Measurements from ENCODE around the gene SLC29A4.
"Not testable (repeated sequence)": the region's sequence is repeated elsewhere in the genome, so short reads cannot be mapped to it uniquely, and the experiment has no call there.

Gene SLC29A4

GRCh38 chr7:5250787-5251186, 32.0 kb upstream of the SLC29A4 start:
- ATAC-seq = not testable (repeated sequence)

GRCh38 chr7:5253529-5253928, 29.2 kb upstream of the SLC29A4 start:
- not testable (repeated sequence) for ATAC-seq

- ATAC-seq = not testable (repeated sequence)
Observed at GRCh38 chr7:5254371-5254770, 28.4 kb upstream of the SLC29A4 start.

- TF ChIP-seq RARB (CRISPR knock-in tag; IDR thresholded peaks at IDR 0.05) (no peak), ARNTL (CRISPR knock-in tag; IDR thresholded peaks at IDR 0.05; ENCODE audit: borderline replicate concordance, low read depth) (no peak), POU6F1 (CRISPR knock-in tag; IDR thresholded peaks at IDR 0.05; ENCODE audit: borderline replicate concordance, low read depth) (no peak), TOX (CRISPR knock-in tag; IDR thresholded peaks at IDR 0.05; ENCODE audit: borderline replicate concordance) (no peak), ZNF70 (CRISPR knock-in tag; IDR thresholded peaks at IDR 0.05) (no peak), ZNF8 (CRISPR knock-in tag; IDR thresholded peaks at IDR 0.05) (no peak), SNAI2 (CRISPR knock-in tag; IDR thresholded peaks at IDR 0.05) (no peak)
- ATAC-seq = no peak
Observed at GRCh38 chr7:5255832-5256231, 26.9 kb upstream of the SLC29A4 start.

GRCh38 chr7:5260530-5261068, 22.1 kb upstream of the SLC29A4 start:
- not testable (repeated sequence) for ATAC-seq

- not testable (repeated sequence) for ATAC-seq
Observed at GRCh38 chr7:5263066-5263465, 19.7 kb upstream of the SLC29A4 start.

- ATAC-seq = no peak
- no peak for TF ChIP-seq TOX (CRISPR knock-in tag; IDR thresholded peaks at IDR 0.05; ENCODE audit: borderline replicate concordance)
- TF ChIP-seq CSRNP3 (CRISPR knock-in tag; IDR thresholded peaks at IDR 0.05) = no peak
Observed at GRCh38 chr7:5265320-5266190, 17.2 kb upstream of the SLC29A4 start.

GRCh38 chr7:5266191-5267028, 16.3 kb upstream of the SLC29A4 start:
- ATAC-seq = no peak
- TF ChIP-seq BACH2 (CRISPR knock-in tag; IDR thresholded peaks at IDR 0.05; ENCODE audit: borderline replicate concordance) = no peak
- no peak for TF ChIP-seq ZNF70 (CRISPR knock-in tag; IDR thresholded peaks at IDR 0.05)
- TF ChIP-seq PATZ1 (CRISPR knock-in tag; IDR thresholded peaks at IDR 0.05; ENCODE audit: borderline replicate concordance) = no peak
- no peak for TF ChIP-seq ZC3H10 (CRISPR knock-in tag; IDR thresholded peaks at IDR 0.05)
- no peak for TF ChIP-seq CSRNP3 (CRISPR knock-in tag; IDR thresholded peaks at IDR 0.05)
- no peak for TF ChIP-seq ARNTL (CRISPR knock-in tag; IDR thresholded peaks at IDR 0.05; ENCODE audit: borderline replicate concordance, low read depth)
- TF ChIP-seq TOX (CRISPR knock-in tag; IDR thresholded peaks at IDR 0.05; ENCODE audit: borderline replicate concordance) = no peak
- no peak for TF ChIP-seq GLIS3 (CRISPR knock-in tag; IDR thresholded peaks at IDR 0.05)
- no peak for TF ChIP-seq ISL1 (CRISPR knock-in tag; IDR thresholded peaks at IDR 0.05)
- no peak for TF ChIP-seq ZFP3 (CRISPR knock-in tag; IDR thresholded peaks at IDR 0.05)

GRCh38 chr7:5267829-5268228, 14.9 kb upstream of the SLC29A4 start:
- ATAC-seq = not testable (repeated sequence)

- not testable (repeated sequence) for ATAC-seq
Observed at GRCh38 chr7:5269992-5270657, 12.6 kb upstream of the SLC29A4 start.

All from SK-N-SH treated with all-trans-retinoic acid at 6 μM for 48 hours (cell line).